IgD-negative memory B cell (primary cell): ENCODE data around the gene NSFL1C. TPM values are rescaled to one million over a fixed set of nuclear protein-coding genes. Genes with fewer than 3 reads are reported as not detected.
A peak's percentile ranks its signal among the peaks of the same experiment; 100 is the strongest.

Experiments
- H3K27ac Mint-ChIP-seq, 3 donors: one replicate each; pipeline ENCODE4 v1.8.0; 2020 to 2022; ENCODE audit warnings: mild to moderate bottlenecking in 3 of 3, mixed read lengths in 3 of 3, moderate library complexity in 1 of 3
- H3K27me3 Mint-ChIP-seq: one replicate; pipeline ENCODE4 v1.8.0; 2021; ENCODE audit warnings: mixed read lengths
- H3K36me3 Mint-ChIP-seq: one replicate; pipeline ENCODE4 v1.8.0; 2020; ENCODE audit warnings: mild to moderate bottlenecking, mixed read lengths
- H3K4me1 Mint-ChIP-seq, 3 donors: one replicate each; pipeline ENCODE4 v1.8.0; 2020 to 2022; ENCODE audit warnings: mixed read lengths in 3 of 3, mild to moderate bottlenecking in 1 of 3
- H3K4me3 Mint-ChIP-seq, 4 donors: one replicate each; pipeline ENCODE4 v1.8.0; 2020 to 2022; ENCODE audit warnings: mild to moderate bottlenecking in 4 of 4, mixed read lengths in 4 of 4, moderate library complexity in 3 of 4
- H3K9me3 Mint-ChIP-seq, 3 donors: one replicate each; pipeline ENCODE4 v1.8.0; 2020 to 2021; ENCODE audit warnings: mixed read lengths in 3 of 3, mild to moderate bottlenecking in 1 of 3
- polyA plus RNA-seq: library from polyadenylated mRNA; unstranded; fragments of 300-500 nt; fragmentation: Illumina TruSeq; gene quantifications from one replicate; pipeline ENCODE4 v1.2.3, GENCODE V29; 2021

Gene NSFL1C
- polyA plus RNA-seq, 1 donor from 2014 or later, result 112 TPM

GRCh38 chr20:1457992-1458391 lies 8.7 kb downstream of the NSFL1C start:
- no peak overlapping the region for H3K27ac Mint-ChIP-seq
- no peaks in the 10 kb centered on the region for H3K9me3 Mint-ChIP-seq
- H3K27me3 Mint-ChIP-seq, result no peaks in the 10 kb centered on the region
- H3K4me3 Mint-ChIP-seq, result no peak overlapping the region
- peaks cover 8% of the 10 kb centered on the region for H3K36me3 Mint-ChIP-seq
- peaks cover 3 to 12% (median 7%) of the 10 kb centered on the region in 3 donors for H3K4me1 Mint-ChIP-seq

- no peaks in the 10 kb centered on the region for H3K9me3 Mint-ChIP-seq
- no peaks in the 10 kb centered on the region for H3K27me3 Mint-ChIP-seq
- H3K36me3 Mint-ChIP-seq, result peaks cover 8% of the 10 kb centered on the region
- no peak overlapping the region for H3K27ac Mint-ChIP-seq
- peaks cover 0 to 8% (median 2%) of the 10 kb centered on the region in 3 donors for H3K4me1 Mint-ChIP-seq
- no peak overlapping the region for H3K4me3 Mint-ChIP-seq
These were observed 10.3 kb downstream of the NSFL1C start for GRCh38 chr20:1456300-1456699.

- no peak overlapping the region for H3K27ac Mint-ChIP-seq
- no peaks in the 10 kb centered on the region for H3K4me1 Mint-ChIP-seq
- no peaks in the 10 kb centered on the region for H3K27me3 Mint-ChIP-seq
- H3K36me3 Mint-ChIP-seq, result peaks cover 5% of the 10 kb centered on the region
- no peak overlapping the region for H3K4me3 Mint-ChIP-seq
- H3K9me3 Mint-ChIP-seq, result no peaks in the 10 kb centered on the region
These were observed 15.6 kb downstream of the NSFL1C start for GRCh38 chr20:1450926-1451491.

- peaks cover 6% of the 10 kb centered on the region for H3K36me3 Mint-ChIP-seq
- H3K4me3 Mint-ChIP-seq, result no peak overlapping the region
- no peak overlapping the region for H3K27ac Mint-ChIP-seq
- H3K4me1 Mint-ChIP-seq, result no peaks in the 10 kb centered on the region
- H3K9me3 Mint-ChIP-seq, result no peaks in the 10 kb centered on the region
- no peaks in the 10 kb centered on the region for H3K27me3 Mint-ChIP-seq
These were observed 17.3 kb downstream of the NSFL1C start for GRCh38 chr20:1449370-1449769.

GRCh38 chr20:1448081-1448620 lies 18.5 kb downstream of the NSFL1C start:
- no peak overlapping the region for H3K4me3 Mint-ChIP-seq
- no peaks in the 10 kb centered on the region for H3K4me1 Mint-ChIP-seq
- H3K27ac Mint-ChIP-seq, result no peak overlapping the region
- H3K9me3 Mint-ChIP-seq, result no peaks in the 10 kb centered on the region
- no peaks in the 10 kb centered on the region for H3K27me3 Mint-ChIP-seq
- H3K36me3 Mint-ChIP-seq, result peaks cover 7% of the 10 kb centered on the region

- peaks cover 7% of the 10 kb centered on the region for H3K36me3 Mint-ChIP-seq
- no peak overlapping the region for H3K27ac Mint-ChIP-seq
- no peaks in the 10 kb centered on the region for H3K4me1 Mint-ChIP-seq
These were observed 20.1 kb downstream of the NSFL1C start for GRCh38 chr20:1446536-1446935.

GRCh38 chr20:1443085-1443484 lies 23.6 kb downstream of the NSFL1C start:
- H3K27me3 Mint-ChIP-seq, result no peaks in the 10 kb centered on the region
- peaks cover 7% of the 10 kb centered on the region for H3K36me3 Mint-ChIP-seq
- no peak overlapping the region for H3K27ac Mint-ChIP-seq
- H3K9me3 Mint-ChIP-seq, result no peaks in the 10 kb centered on the region
- H3K4me1 Mint-ChIP-seq, result peaks cover 0 to 3% (median 2%) of the 10 kb centered on the region in 3 donors
- no peak overlapping the region for H3K4me3 Mint-ChIP-seq

More at GRCh38 chr20:1446536-1446935, 20.1 kb downstream of the NSFL1C start:
- Mint-ChIP-seq H3K9me3 (no peaks in the 10 kb centered on the region), H3K27me3 (no peaks in the 10 kb centered on the region), H3K4me3 (no peak overlapping the region)

- Mint-ChIP-seq H3K27me3 (no peaks in the 10 kb centered on the region), H3K4me1 (peaks cover 2 to 9% (median 6%) of the 10 kb centered on the region in 3 donors), H3K9me3 (no peaks in the 10 kb centered on the region), H3K27ac (no peak overlapping the region), H3K4me3 (no peak overlapping the region), H3K36me3 (peaks cover 7% of the 10 kb centered on the region)
These were observed 24.3 kb downstream of the NSFL1C start for GRCh38 chr20:1442304-1442703.

GRCh38 chr20:1441133-1441532 lies 25.5 kb downstream of the NSFL1C start:
- Mint-ChIP-seq H3K27ac (no peak overlapping the region), H3K36me3 (peaks cover 7% of the 10 kb centered on the region), H3K4me3 (no peak overlapping the region), H3K9me3 (no peaks in the 10 kb centered on the region), H3K27me3 (no peaks in the 10 kb centered on the region), H3K4me1 (peaks cover 7 to 12% (median 11%) of the 10 kb centered on the region in 3 donors)

GRCh38 chr20:1440024-1440423 lies 26.6 kb downstream of the NSFL1C start:
- no peaks in the 10 kb centered on the region for H3K9me3 Mint-ChIP-seq
- H3K4me1 Mint-ChIP-seq, result peaks cover 13 to 20% (median 16%) of the 10 kb centered on the region in 3 donors
- no peaks in the 10 kb centered on the region for H3K27me3 Mint-ChIP-seq

GRCh38 chr20:1438361-1438760 lies 28.3 kb downstream of the NSFL1C start:
- Mint-ChIP-seq H3K4me3 (no peak overlapping the region), H3K9me3 (no peaks in the 10 kb centered on the region), H3K36me3 (peaks cover 2% of the 10 kb centered on the region), H3K4me1 (peaks cover 22 to 30% (median 25%) of the 10 kb centered on the region in 3 donors), H3K27me3 (no peaks in the 10 kb centered on the region), H3K27ac (no peak overlapping the region)

More at GRCh38 chr20:1440024-1440423, 26.6 kb downstream of the NSFL1C start:
- Mint-ChIP-seq H3K36me3 (peaks cover 5% of the 10 kb centered on the region), H3K4me3 (no peak overlapping the region), H3K27ac (peak overlapping the region in 1 of 3 donors; percentile 1)

- peaks cover 28 to 34% (median 29%) of the 10 kb centered on the region in 3 donors for H3K4me1 Mint-ChIP-seq
- H3K9me3 Mint-ChIP-seq, result no peaks in the 10 kb centered on the region
- peaks cover 5% of the 10 kb centered on the region for H3K27me3 Mint-ChIP-seq
- no peak overlapping the region for H3K4me3 Mint-ChIP-seq
- peak overlapping the region; percentile 8 to 52 (median 26) for H3K27ac Mint-ChIP-seq
- peaks cover 6% of the 10 kb centered on the region for H3K36me3 Mint-ChIP-seq
These were observed 29.3 kb downstream of the NSFL1C start for GRCh38 chr20:1437235-1437904.

GRCh38 chr20:1436263-1436662 lies 30.4 kb downstream of the NSFL1C start:
- Mint-ChIP-seq H3K9me3 (no peaks in the 10 kb centered on the region), H3K27me3 (peaks cover 7% of the 10 kb centered on the region), H3K4me1 (peaks cover 33 to 41% (median 37%) of the 10 kb centered on the region in 3 donors), H3K4me3 (no peak overlapping the region), H3K27ac (no peak overlapping the region), H3K36me3 (peaks cover 4% of the 10 kb centered on the region)

GRCh38 chr20:1435337-1435699 lies 31.3 kb downstream of the NSFL1C start:
- H3K36me3 Mint-ChIP-seq, result peaks cover 4% of the 10 kb centered on the region
- peaks cover 36 to 44% (median 41%) of the 10 kb centered on the region in 3 donors for H3K4me1 Mint-ChIP-seq
- peak overlapping the region in 2 of 4 donors; percentile 24 to 67 for H3K4me3 Mint-ChIP-seq
- peaks cover 10% of the 10 kb centered on the region for H3K27me3 Mint-ChIP-seq
- H3K9me3 Mint-ChIP-seq, result no peaks in the 10 kb centered on the region
- peak overlapping the region in 2 of 3 donors; percentile 68 to 91 for H3K27ac Mint-ChIP-seq

- peaks cover 4% of the 10 kb centered on the region for H3K36me3 Mint-ChIP-seq
- peaks cover 34 to 44% (median 41%) of the 10 kb centered on the region in 3 donors for H3K4me1 Mint-ChIP-seq
- H3K4me3 Mint-ChIP-seq, result peak overlapping the region in 3 of 4 donors; percentile 24 to 67 (median 51)
- H3K9me3 Mint-ChIP-seq, result no peaks in the 10 kb centered on the region
- peaks cover 10% of the 10 kb centered on the region for H3K27me3 Mint-ChIP-seq
- peak overlapping the region; percentile 68 to 91 (median 86) for H3K27ac Mint-ChIP-seq
These were observed 31.9 kb downstream of the NSFL1C start for GRCh38 chr20:1434571-1435336.
